AG04449 (cell line): ENCODE results near the gene C20orf204.

ENCODE experiments used
- CTCF ChIA-PET: fragments of 350-600 bp; formaldehyde crosslinking; extraction: SDS; loops from one replicate; lab custom pipeline; 2021; ENCODE audit warnings: antibody characterized with exemption; lab: Yijun Ruan, JAX
- POLR2A ChIA-PET: fragments of 400-600, 350-600 bp; formaldehyde crosslinking; extraction: SDS; loops from one replicate; lab custom pipeline; 2020; ENCODE audit warnings: antibody characterized with exemption, inconsistent platforms; lab: Yijun Ruan, JAX
- DNase-seq: peaks from one replicate; pipeline ENCODE4 v3.0.0-alpha.2; 2010; ENCODE audit warnings: low read depth, low spot score
- H3K4me3 ChIP-seq: 2 replicates; pipeline ENCODE4 v1.5.1; 2011; ENCODE audit warnings: low read depth, mild to moderate bottlenecking, control low read depth, low read length
- TF ChIP-seq, protein P1 (sequence below): IDR thresholded peaks from one replicate; pipeline ENCODE4 v1.5.1; 2011; ENCODE audit warnings: mild to moderate bottlenecking, moderate library complexity, low read length, control low read depth, inconsistent platforms; ENCODE audit not compliant: insufficient read depth; ENCODE audit errors: missing control alignments

C20orf204 gene

DNA sequence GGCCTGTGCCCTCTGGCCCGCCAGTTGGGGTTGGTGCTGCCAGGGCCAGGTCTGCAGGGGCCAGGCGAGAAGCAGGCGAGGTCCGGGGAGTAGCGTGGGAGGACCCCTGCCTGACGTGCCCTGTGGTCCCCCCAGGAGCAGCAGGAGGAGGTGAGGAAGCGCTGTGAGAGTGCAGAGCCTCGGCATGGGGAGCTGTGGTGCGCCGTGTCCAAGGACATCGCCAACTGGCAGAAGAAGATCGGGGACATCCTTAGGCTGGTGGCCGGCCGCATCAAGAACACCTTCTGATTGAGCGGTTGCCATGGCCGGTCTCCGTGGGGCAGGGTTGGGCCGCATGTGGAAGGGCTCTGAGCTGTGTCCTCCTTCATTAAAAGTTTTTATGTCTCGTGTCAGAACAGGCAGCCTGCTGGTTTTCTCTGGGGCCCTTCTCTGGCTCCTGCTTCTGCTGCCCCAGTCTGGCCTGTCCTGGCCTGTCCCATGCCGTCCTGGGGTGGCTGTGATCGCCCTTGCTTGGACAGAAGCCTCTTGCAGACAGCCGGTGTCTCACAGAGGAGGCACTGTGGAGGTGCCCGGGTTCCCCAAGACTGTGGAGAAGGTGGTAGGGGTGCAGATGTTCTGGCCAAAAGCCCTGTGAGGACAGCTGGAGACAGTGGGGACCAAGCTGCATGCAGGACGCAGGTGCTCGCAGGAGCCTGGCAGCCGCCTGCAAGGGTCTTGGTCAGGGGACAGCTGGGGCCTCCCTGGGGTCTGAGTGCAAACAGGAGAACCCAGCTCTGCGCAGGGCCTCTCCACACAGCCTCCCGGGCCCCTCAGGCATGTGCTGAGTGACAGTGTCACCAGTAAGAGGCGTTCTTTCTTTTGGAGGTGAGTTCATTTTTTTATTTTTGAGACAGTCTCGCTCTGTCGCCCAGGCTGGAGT, 3.0 kb upstream of the C20orf204 start:
- ChIA-PET POLR2A (no interaction called here), CTCF (interaction anchor here (0.9 to 1.7 kb wide), 4 partner anchors 24 to 88 kb away, joined by 3 to 5 read pairs (median 3); no protein-coding TSS in a partner anchor)
- TF ChIP-seq, protein P1, sequence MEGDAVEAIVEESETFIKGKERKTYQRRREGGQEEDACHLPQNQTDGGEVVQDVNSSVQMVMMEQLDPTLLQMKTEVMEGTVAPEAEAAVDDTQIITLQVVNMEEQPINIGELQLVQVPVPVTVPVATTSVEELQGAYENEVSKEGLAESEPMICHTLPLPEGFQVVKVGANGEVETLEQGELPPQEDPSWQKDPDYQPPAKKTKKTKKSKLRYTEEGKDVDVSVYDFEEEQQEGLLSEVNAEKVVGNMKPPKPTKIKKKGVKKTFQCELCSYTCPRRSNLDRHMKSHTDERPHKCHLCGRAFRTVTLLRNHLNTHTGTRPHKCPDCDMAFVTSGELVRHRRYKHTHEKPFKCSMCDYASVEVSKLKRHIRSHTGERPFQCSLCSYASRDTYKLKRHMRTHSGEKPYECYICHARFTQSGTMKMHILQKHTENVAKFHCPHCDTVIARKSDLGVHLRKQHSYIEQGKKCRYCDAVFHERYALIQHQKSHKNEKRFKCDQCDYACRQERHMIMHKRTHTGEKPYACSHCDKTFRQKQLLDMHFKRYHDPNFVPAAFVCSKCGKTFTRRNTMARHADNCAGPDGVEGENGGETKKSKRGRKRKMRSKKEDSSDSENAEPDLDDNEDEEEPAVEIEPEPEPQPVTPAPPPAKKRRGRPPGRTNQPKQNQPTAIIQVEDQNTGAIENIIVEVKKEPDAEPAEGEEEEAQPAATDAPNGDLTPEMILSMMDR, result no peak
- no peak for DNase-seq
- no peak overlapping the region for H3K4me3 ChIP-seq

DNA sequence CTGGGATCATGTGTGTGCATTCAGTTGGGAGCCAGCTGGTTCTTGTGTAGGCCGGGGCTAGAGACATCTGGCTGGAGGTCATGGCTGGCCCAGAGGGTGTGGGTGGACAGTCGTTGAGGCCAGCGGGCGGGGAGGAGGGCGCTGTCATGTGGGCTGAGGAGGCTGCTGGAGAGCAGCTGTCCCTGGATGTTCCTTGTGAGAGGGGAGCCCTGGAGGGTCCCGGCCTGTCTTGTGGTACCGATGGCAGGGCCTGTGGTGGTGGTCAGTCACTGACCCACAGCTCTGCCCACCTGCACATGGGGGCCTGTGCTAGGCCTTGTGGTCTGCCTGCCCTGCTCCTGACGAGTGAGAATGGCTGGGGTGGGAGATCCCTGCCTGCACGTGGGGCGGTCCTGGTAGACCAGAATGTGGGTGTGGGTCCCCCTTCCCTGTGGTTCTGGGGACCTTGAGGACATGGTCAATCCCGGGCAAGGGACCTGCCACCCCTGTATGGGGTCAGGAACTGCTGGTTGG, 1.9 kb upstream of the C20orf204 start:
- H3K4me3 ChIP-seq, result no peak overlapping the region
- ChIA-PET POLR2A (no interaction called here), CTCF (interaction anchor here (0.9 to 1.7 kb wide), 4 partner anchors 23 to 87 kb away, joined by 3 to 5 read pairs (median 3); partner anchors contain the start of gene SAMD10)
- no peak for DNase-seq
- TF ChIP-seq, protein P1, result no peak

DNA sequence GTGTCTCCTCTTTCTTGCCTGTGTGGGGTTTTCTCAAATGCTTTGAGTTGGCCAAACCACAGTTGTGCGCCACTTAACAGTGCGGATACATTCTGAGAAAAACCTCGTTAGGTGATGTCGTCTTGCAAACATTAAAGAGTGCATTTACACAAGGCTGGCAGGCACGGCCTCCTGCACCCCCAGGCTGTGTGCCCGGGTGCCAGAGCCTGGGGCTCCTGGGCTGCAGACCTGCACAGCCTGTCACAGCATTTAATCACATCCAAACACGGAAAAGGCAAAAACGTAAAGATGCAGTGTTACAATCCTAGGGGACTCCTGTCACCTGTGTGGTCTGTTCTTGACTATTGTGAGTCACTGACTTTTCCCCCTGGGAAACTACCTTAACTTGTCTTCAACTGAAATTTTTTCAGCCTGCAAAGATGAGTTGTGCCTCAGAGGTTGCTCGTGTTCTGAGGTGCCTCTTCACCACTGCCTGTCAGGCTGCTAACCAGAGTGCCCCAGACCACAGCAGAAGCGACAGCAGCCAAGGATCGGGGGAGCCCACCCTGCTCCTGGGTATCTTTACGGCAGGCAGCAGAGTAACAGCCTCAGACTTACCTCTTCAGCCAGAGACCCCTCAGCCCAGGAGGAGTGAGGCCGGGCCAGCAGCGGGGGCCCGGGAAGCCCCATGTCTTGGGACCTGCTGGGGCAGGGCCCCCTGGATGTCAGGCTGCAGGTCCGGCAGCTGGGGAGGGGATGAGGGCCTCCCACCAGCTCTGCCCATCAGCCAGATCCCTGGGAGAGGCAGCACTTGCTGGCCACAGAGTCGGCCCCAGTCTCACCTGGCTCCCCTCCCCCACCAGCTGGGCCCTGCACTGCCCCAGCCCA, 683 bp upstream of the C20orf204 start:
- TF ChIP-seq, protein P1, result no peak
- CTCF ChIA-PET, result interaction anchor here (1.7 to 5.9 kb wide), 2 partner anchors 35 to 86 kb away, joined by 3 to 69 read pairs; no protein-coding TSS in a partner anchor
- POLR2A ChIA-PET, result no interaction called here
- no peak for DNase-seq
- no peak overlapping the region for H3K4me3 ChIP-seq

DNA sequence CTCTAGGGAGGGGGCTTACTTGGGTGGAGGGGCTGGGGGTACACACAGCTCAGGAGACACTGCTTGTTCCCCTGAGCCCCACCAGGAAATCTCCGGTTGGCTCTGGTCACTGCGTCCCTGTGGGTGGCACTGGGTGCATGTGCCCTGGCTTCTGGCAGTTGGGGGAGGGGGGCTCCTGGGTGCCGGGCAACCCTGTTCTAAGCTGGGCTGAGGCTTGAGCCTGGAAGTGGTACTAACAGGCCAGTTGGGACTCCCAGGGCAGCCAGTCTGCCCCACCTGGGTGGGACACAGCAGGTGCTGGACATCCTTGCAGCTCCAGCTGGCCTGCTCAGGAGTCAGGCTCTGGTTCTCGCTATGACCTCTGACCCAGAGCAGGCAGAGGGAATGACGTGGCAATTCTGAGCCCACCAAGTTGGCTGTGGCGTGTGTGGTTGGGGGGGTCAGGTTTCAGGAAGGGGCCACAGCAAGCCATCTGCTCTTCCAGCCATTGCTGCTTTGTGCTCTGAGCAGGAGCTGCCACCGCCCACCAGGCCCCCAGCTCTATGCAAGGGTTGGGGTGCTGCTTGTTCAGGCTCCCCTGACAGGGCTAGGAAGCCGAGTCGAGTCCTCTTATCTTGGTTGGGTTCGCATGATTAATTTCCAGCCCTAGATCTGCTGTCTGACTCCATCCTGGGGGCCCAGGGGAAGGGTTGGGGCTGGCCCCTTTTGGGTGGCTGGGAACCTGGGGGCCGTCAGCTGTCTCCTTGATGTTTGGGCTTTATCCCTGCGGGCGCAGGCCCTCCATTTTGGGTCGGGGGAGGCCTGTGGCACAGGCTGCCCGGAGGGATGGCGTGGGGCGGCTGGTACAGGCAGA, 590 bp downstream of the C20orf204 start:
- DNase-seq, result no peak
- ChIA-PET POLR2A (interaction anchor here (1.1 kb wide), 1 partner anchor 26 kb away, joined by 3 read pairs; the partner anchor contains the start of gene TCEA2), CTCF (interaction anchor here (0.9 to 5.9 kb wide), 4 partner anchors 21 to 84 kb away, joined by 3 to 69 read pairs (median 6); partner anchors contain the start of gene PRPF6)
- TF ChIP-seq, protein P1, result no peak
- H3K4me3 ChIP-seq, result no peak overlapping the region

DNA sequence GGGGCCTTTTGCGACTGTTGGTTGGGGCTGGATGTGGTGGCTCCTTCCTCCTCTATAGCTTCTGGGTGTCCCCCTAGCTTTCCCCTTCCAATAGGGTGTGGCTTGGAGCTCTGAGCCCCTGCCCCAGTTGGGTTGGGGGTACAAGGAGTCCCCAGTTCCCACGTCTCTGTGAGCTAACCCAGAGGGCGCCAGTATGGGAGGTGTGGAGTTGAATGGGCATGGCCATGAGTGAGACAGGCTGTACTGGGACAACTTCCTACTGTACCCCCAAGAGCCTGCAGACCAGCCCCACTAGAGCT, 1.2 kb downstream of the C20orf204 start:
- ChIA-PET POLR2A (interaction anchor here (1.1 kb wide), 1 partner anchor 26 kb away, joined by 3 read pairs; the partner anchor contains the start of gene TCEA2), CTCF (interaction anchor here (1.2 to 5.9 kb wide), 4 partner anchors 20 to 84 kb away, joined by 3 to 69 read pairs (median 6); partner anchors contain the start of gene PRPF6)
- no peak for DNase-seq
- TF ChIP-seq, protein P1, result no peak
- no peak overlapping the region for H3K4me3 ChIP-seq
